H1 (cell line): ENCODE data around the gene ADGRG1. TPM values are rescaled to one million over a fixed set of nuclear protein-coding genes. Genes with fewer than 3 reads are reported as not detected.

Experiments used
- CTCF ChIA-PET: fragments of 300-600 bp; sonication (Branson Sonifier 250); formaldehyde crosslinking; loops from one replicate; lab custom pipeline; 2021; ENCODE audit not compliant: partially characterized antibody; lab: Charles Lee
- POLR2A ChIA-PET: fragments of 300-600 bp; sonication (Branson Sonifier 250); formaldehyde crosslinking; loops from one replicate; lab custom pipeline; 2021; ENCODE audit warnings: inconsistent platforms; ENCODE audit not compliant: partially characterized antibody; lab: Charles Lee
- DNase-seq, 2 experiments: peaks; one replicate each; pipeline versions ENCODE4 v3.0.0 to v3.0.0-alpha.2; 2010 to 2022; ENCODE audit warnings: low spot score in 2 of 2, low read depth in 1 of 2, mixed read lengths in 1 of 2
- FAIRE-seq: peaks from 2 replicates; lab custom pipeline; 2011; peaks lifted over from hg19 to GRCh38; lab: Jason Lieb, UNC
- H2AFZ ChIP-seq: 2 replicates; pipeline ENCODE4 v1.8.1; 2012; ENCODE audit warnings: low read length, inconsistent platforms
- H2AK5ac ChIP-seq: 2 replicates; pipeline ENCODE4 v1.6.1; 2013; ENCODE audit warnings: low read depth, low read length
- H2BK120ac ChIP-seq: replicated peaks from 2 replicates; pipeline ENCODE3; 2013; ENCODE audit warnings: low read depth, low read length, inconsistent platforms
- H2BK12ac ChIP-seq: 2 replicates; pipeline ENCODE4 v1.6.1; 2013; ENCODE audit warnings: low read depth, low read length
- H2BK15ac ChIP-seq: 2 replicates; pipeline ENCODE4 v1.6.1; 2013; ENCODE audit warnings: low read length
- H2BK20ac ChIP-seq: 2 replicates; pipeline ENCODE4 v1.6.1; 2013; ENCODE audit warnings: low read length
- H2BK5ac ChIP-seq: 2 replicates; pipeline ENCODE4 v1.6.1; 2013; ENCODE audit warnings: low read depth, low read length
- H3K14ac ChIP-seq: 2 replicates; pipeline ENCODE4 v1.6.1; 2013; ENCODE audit warnings: inconsistent platforms; ENCODE audit not compliant: insufficient read length
- H3K18ac ChIP-seq: 2 replicates; pipeline ENCODE4 v1.6.1; 2013; ENCODE audit warnings: low read length; ENCODE audit errors: extremely low read depth
- H3K23ac ChIP-seq: 2 replicates; pipeline ENCODE4 v1.6.1; 2013; ENCODE audit warnings: inconsistent platforms; ENCODE audit not compliant: insufficient read length
- H3K23me2 ChIP-seq: 2 replicates; pipeline ENCODE4 v1.6.1; 2013; ENCODE audit warnings: low read depth, low read length
- H3K27ac ChIP-seq: 2 replicates; pipeline ENCODE4 v1.6.1; 2011; ENCODE audit warnings: low read depth, low read length, inconsistent platforms
- H3K27me3 ChIP-seq, 4 experiments: replicated peaks in 1 of 4; 1 replicate in 1 of 4; 2 replicates in 3 of 4; pipeline versions ENCODE4 v1.6.1 to v1.8.1; 2011 to 2013; ENCODE audit warnings: low read length in 3 of 4, mild to moderate bottlenecking in 3 of 4, inconsistent platforms in 2 of 4, mixed read lengths in 2 of 4, moderate library complexity in 1 of 4; ENCODE audit not compliant: control insufficient read depth in 3 of 4, insufficient read depth in 3 of 4; ENCODE audit errors: extremely low read depth in 1 of 4
- H3K36me3 ChIP-seq, 4 experiments: 2 replicates each; pipeline versions ENCODE4 v1.6.1 to v1.8.1; 2011 to 2013; ENCODE audit warnings: mild to moderate bottlenecking in 4 of 4, low read length in 3 of 4, moderate library complexity in 2 of 4, control low read depth in 1 of 4, inconsistent platforms in 1 of 4; ENCODE audit not compliant: insufficient read depth in 4 of 4, control insufficient read depth in 2 of 4
- H3K4ac ChIP-seq: replicated peaks from 2 replicates; pipeline ENCODE3; 2013; ENCODE audit warnings: low read length, low read depth, mixed read lengths, inconsistent platforms; ENCODE audit not compliant: insufficient read length
- H3K4me1 ChIP-seq, 4 experiments: replicated peaks in 1 of 4; 1 replicate in 1 of 4; 2 replicates in 3 of 4; pipeline versions ENCODE4 v1.6.1 to v1.8.1; 2011 to 2013; ENCODE audit warnings: low read length in 3 of 4, inconsistent platforms in 2 of 4, mixed read lengths in 1 of 4; ENCODE audit not compliant: insufficient read depth in 4 of 4, control insufficient read depth in 3 of 4
- H3K4me2 ChIP-seq, 2 experiments: 2 replicates each; pipeline versions ENCODE4 v1.6.1 to v1.8.1; 2011 to 2013; ENCODE audit warnings: low read depth in 2 of 2, low read length in 2 of 2, control low read depth in 1 of 2, inconsistent platforms in 1 of 2, mild to moderate bottlenecking in 1 of 2; ENCODE audit not compliant: insufficient read depth in 1 of 2
- H3K4me3 ChIP-seq, 4 experiments: fragments of 200-600, 300-600 bp in 1 of 4; sonication (generic), shearing (Covaris generic), sonication (Bioruptor Twin) in 1 of 4; 2 replicates each; pipeline versions ENCODE4 v1.5.1 to v1.8.1; 2011 to 2016; ENCODE audit warnings: low read length in 4 of 4, low read depth in 3 of 4, control low read depth in 2 of 4, inconsistent platforms in 2 of 4, mild to moderate bottlenecking in 2 of 4, mixed read lengths in 1 of 4, moderate library complexity in 1 of 4; ENCODE audit not compliant: insufficient read depth in 2 of 4; ENCODE audit errors: extremely low read depth in 1 of 4
- H3K56ac ChIP-seq: replicated peaks from 2 replicates; pipeline ENCODE3; 2013; ENCODE audit warnings: low read depth, mild to moderate bottlenecking, mixed read lengths, low read length, inconsistent platforms; ENCODE audit not compliant: insufficient read length
- H3K79me1 ChIP-seq: 2 replicates; pipeline ENCODE4 v1.6.1; 2013; ENCODE audit warnings: low read depth, low read length, control low read depth
- H3K79me2 ChIP-seq, 2 experiments: 2 replicates each; pipeline versions ENCODE4 v1.6.1 to v1.8.1; 2012 to 2013; ENCODE audit warnings: low read length in 2 of 2, mild to moderate bottlenecking in 2 of 2, inconsistent platforms in 1 of 2; ENCODE audit not compliant: insufficient read depth in 2 of 2, control insufficient read depth in 1 of 2
- H3K9ac ChIP-seq, 4 experiments: replicated peaks in 1 of 4; 1 replicate in 1 of 4; 2 replicates in 3 of 4; pipeline versions ENCODE4 v1.6.1 to v1.8.1; 2011 to 2013; ENCODE audit warnings: low read depth in 3 of 4, low read length in 3 of 4, control low read depth in 2 of 4, mild to moderate bottlenecking in 2 of 4, moderate library complexity in 2 of 4, inconsistent platforms in 1 of 4; ENCODE audit errors: extremely low read depth in 1 of 4
- H3K9me3 ChIP-seq, 2 experiments: 2 replicates each; pipeline versions ENCODE4 v1.6.1 to v1.8.1; 2012 to 2013; ENCODE audit warnings: mild to moderate bottlenecking in 2 of 2, moderate library complexity in 2 of 2, control low read depth in 1 of 2, inconsistent platforms in 1 of 2, low read depth in 1 of 2, low read length in 1 of 2, mixed read lengths in 1 of 2; ENCODE audit not compliant: insufficient read depth in 2 of 2
- H4K20me1 ChIP-seq, 2 experiments: replicated peaks in 1 of 2; 2 replicates each; pipeline versions ENCODE3 to v1.8.1; 2011 to 2013; ENCODE audit warnings: inconsistent platforms in 2 of 2, low read length in 2 of 2, mild to moderate bottlenecking in 1 of 2; ENCODE audit not compliant: insufficient read depth in 2 of 2, control insufficient read depth in 1 of 2
- H4K5ac ChIP-seq: 2 replicates; pipeline ENCODE4 v1.6.1; 2013; ENCODE audit warnings: low read length, low read depth, mixed read lengths, inconsistent platforms; ENCODE audit not compliant: insufficient read length
- H4K8ac ChIP-seq: 2 replicates; pipeline ENCODE4 v1.8.0; 2013; ENCODE audit warnings: mild to moderate bottlenecking, moderate library complexity, low read length, inconsistent platforms; ENCODE audit not compliant: insufficient read depth; ENCODE audit errors: extremely low read depth
- H4K91ac ChIP-seq: replicated peaks from 2 replicates; pipeline ENCODE3; 2013; ENCODE audit warnings: low read length, mixed read lengths, inconsistent platforms; ENCODE audit not compliant: insufficient read length
- BRCA1 ChIP-seq: IDR thresholded peaks from 2 replicates; pipeline ENCODE4 v1.6.1; 2012; ENCODE audit warnings: low read depth, low read length, improper control_type of control experiment
- GTF2F1 ChIP-seq: IDR thresholded peaks from 2 replicates; pipeline ENCODE4 v1.6.1; 2012; ENCODE audit warnings: low read depth, low read length, improper control_type of control experiment, borderline replicate concordance
- SAP30 ChIP-seq: fragments of 300-600 bp; sonication (generic); IDR thresholded peaks from 2 replicates; pipeline ENCODE4 v1.7.1; 2012; ENCODE audit warnings: low read length, moderate library complexity, mild to moderate bottlenecking, inconsistent platforms; ENCODE audit not compliant: insufficient read depth, insufficient replicate concordance
- SRF ChIP-seq: IDR thresholded peaks from 2 replicates; pipeline ENCODE4 v1.6.1; 2011; ENCODE audit warnings: mild to moderate bottlenecking, low read depth, low read length, moderate library complexity
- TBP ChIP-seq: IDR thresholded peaks from 2 replicates; pipeline ENCODE4 v1.6.1; 2011; ENCODE audit warnings: low read depth, low read length, improper control_type of control experiment
- ZNF274 ChIP-seq: IDR thresholded peaks from 2 replicates; pipeline ENCODE4 v1.7.0; 2012; ENCODE audit warnings: low read length, borderline replicate concordance; ENCODE audit errors: extremely low read depth
- WGBS, 2 experiments: shearing (Covaris generic) in 1 of 2; methylation state at CpG; one replicate each; pipeline versions ENCODE4 v1.1.6 to v1.1.7; 2013 to 2015; ENCODE audit warnings: low lambda C conversion rate in 2 of 2, mixed read lengths in 2 of 2, inconsistent platforms in 1 of 2, low coverage in 1 of 2, missing lambda C conversion rate in 1 of 2; ENCODE audit not compliant: insufficient replicate concordance in 2 of 2, insufficient coverage in 1 of 2, insufficient read length in 1 of 2; ENCODE audit errors: extremely low coverage in 1 of 2, missing lambda C conversion rate in 1 of 2; 5-methylcytosine and 5-hydroxymethylcytosine counted together
- polyA plus RNA-seq, 7 experiments: library from polyadenylated mRNA; depleted of rRNA in 3 of 7; stranded (reverse) in 5 of 7; unstranded in 2 of 7; fragments of >200 nt in 5 of 7; fragments of 200-250 nt in 2 of 7; gene quantifications; 1 replicate in 5 of 7; 2 replicates in 1 of 7; 4 replicates in 1 of 7; pipeline versions ENCODE4 v1.2.1 to v1.2.3, GENCODE V29; 2011 to 2013; ENCODE audit warnings: missing spikeins in 2 of 7, mixed read lengths in 2 of 7
- total RNA-seq: library from RNA; stranded (reverse); fragmentation: NEBNext Ultra II Directional; extraction: Animal tissue kit (Norgen Biotek cat#: 25700); gene quantifications from 2 replicates; pipeline ENCODE4 v1.2.1, GENCODE V29; 2021

ADGRG1 gene
- total and polyA plus RNA-seq, 2 of the 8 experiments (the other 6 are each of a cell fraction or from before 2014, with no cell fraction given) = 1.3 to 2.6 TPM

DNA sequence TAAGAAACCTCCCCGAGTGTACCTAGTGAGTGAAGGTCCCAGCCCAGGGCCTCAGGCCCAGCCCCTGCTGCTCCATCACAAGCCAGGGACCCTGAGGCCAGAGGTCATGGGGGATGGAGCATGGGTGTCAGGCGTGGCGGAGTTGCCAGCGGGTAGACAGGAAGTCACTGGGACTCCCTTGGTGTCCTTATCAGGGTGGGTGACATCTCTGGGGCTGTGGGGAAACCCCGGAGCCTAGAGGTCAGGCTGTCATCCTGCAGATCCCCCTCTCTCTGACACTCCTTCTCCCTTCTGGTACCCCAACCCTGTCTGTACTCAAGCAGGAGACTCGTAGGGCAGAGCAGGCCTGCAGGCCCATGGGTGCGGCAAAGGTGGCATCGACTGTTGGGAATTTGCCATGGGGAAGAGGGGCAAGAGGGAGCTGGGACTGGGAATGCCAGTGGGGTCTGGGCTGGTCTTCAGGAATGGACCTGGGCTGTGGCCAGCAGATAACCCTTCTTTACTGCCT is 10.8 kb upstream of the ADGRG1 start:
- 92% methylated on average over 8 of the region's 8 CpGs; no CpG with 5 or more reads in 1 of the 2 experiments for WGBS, 2 experiments
- no peak overlapping the region for H2BK120ac ChIP-seq
- H3K36me3 ChIP-seq = no peaks in the 10 kb centered on the region
- no peak overlapping the region for H4K8ac ChIP-seq
- no peak overlapping the region for H3K27ac ChIP-seq
- no peak overlapping the region for H2BK15ac ChIP-seq
- H4K91ac ChIP-seq = no peak overlapping the region
- ChIA-PET CTCF (interaction anchor here (0.7 to 4.1 kb wide), 5 partner anchors 9 to 32 kb away, joined by 3 to 28 read pairs (median 5); no protein-coding TSS in a partner anchor), POLR2A (interaction anchor here (0.7 to 1.0 kb wide), 2 partner anchors 10 to 88 kb away, joined by 3 read pairs; no protein-coding TSS in a partner anchor)
- no peak overlapping the region for H2BK12ac ChIP-seq
- H2AFZ ChIP-seq = no peak overlapping the region
- no peak overlapping the region for H3K23ac ChIP-seq
- H3K56ac ChIP-seq = no peak overlapping the region
- no peak overlapping the region for H3K9ac ChIP-seq
- H3K79me2 ChIP-seq = no peaks in the 10 kb centered on the region
- H2AK5ac ChIP-seq = no peak overlapping the region
- H4K5ac ChIP-seq = no peak overlapping the region
- peaks cover 3% of the 10 kb centered on the region; the same call in 1 of the 2 replicates for H3K23me2 ChIP-seq
- H3K4me3 ChIP-seq = no peak overlapping the region
- no peaks in the 10 kb centered on the region for H3K79me1 ChIP-seq
- H3K4ac ChIP-seq = no peak overlapping the region
- H3K9me3 ChIP-seq = no peaks in the 10 kb centered on the region
- H4K20me1 ChIP-seq = no peaks in the 10 kb centered on the region
- H2BK5ac ChIP-seq = no peak overlapping the region
- no peak overlapping the region for H3K4me2 ChIP-seq
- FAIRE-seq (no peak), DNase-seq (peak in 1 of 2 experiments; percentile 37)
- H3K4me1 ChIP-seq = peaks cover 0 to 20% (median 15%) of the 10 kb centered on the region in 4 experiments; a peak in 6 of 7 replicates
- H2BK20ac ChIP-seq = no peak overlapping the region
- H3K14ac ChIP-seq = no peak overlapping the region
- H3K27me3 ChIP-seq = no peaks in the 10 kb centered on the region
- H3K18ac ChIP-seq = no peak overlapping the region
- TF ChIP-seq TBP = no peak
- TF ChIP-seq SAP30 = no peak
- no peak for TF ChIP-seq SRF
- TF ChIP-seq BRCA1 = no peak
- TF ChIP-seq ZNF274 = no peak
- no peak for TF ChIP-seq GTF2F1
